HG03064 (cell line): ENCODE measurements around the gene NUDCD2.
"Not testable (repeated sequence)": the region's sequence is repeated elsewhere in the genome, so short reads cannot be mapped to it uniquely, and the experiment has no call there.

Source experiments
- ATAC-seq: cut with Tn5 transposase; IDR thresholded peaks from one replicate; pipeline ENCODE4 v1.9.1; 2021; ENCODE audit warnings: low read depth; ENCODE audit not compliant: unreplicated experiment

NUDCD2 gene

GRCh38 chr5:163473635-163474243 lies 13.8 kb upstream of the NUDCD2 start:
- ATAC-seq: no peak

- ATAC-seq: no peak
Measured at GRCh38 chr5:163467682-163468081, 7.8 kb upstream of the NUDCD2 start.

GRCh38 chr5:163463063-163463435 lies 3.1 kb upstream of the NUDCD2 start:
- no peak for ATAC-seq

DNA sequence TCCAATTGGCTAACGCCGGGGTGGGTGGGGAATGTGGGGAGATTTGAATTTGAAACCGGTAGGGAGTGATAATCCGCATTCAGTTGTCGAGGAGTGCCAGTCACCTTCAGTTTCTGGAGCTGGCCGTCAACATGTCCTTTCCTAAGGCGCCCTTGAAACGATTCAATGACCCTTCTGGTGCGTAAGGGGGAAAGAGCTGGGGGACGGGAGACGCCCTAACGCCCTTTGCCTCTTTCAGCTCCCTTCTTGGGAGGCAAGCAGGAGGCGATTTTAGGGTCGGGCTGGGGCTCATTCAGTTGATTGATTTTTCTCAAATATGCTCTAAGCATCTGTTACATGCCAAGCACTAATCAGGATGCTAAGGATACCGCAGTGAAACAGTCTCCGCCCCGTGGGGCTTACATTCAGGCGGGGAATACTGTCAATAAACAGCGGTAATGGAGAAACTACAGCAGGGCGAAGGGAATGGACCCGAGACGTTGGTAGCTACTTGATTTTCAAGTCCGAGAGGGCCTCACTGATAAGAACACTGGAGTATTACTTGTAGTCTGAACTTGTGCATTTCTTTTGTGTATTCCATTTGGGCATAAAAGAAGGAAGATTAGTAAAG lies 765 bp upstream of the NUDCD2 start, which contains the start of gene HMMR:
HMMR (plus strand) TSS at position 71 of the 610 bp plus-strand sequence; CDS start at position 132, 61 bp downstream.
- no peak for ATAC-seq

GRCh38 chr5:163459462-163459818 lies 462 bp downstream of the NUDCD2 start:
- ATAC-seq: peak; percentile 5

GRCh38 chr5:163458778-163459385 lies 1.0 kb downstream of the NUDCD2 start:
- no peak for ATAC-seq

GRCh38 chr5:163456840-163457239 lies 3.1 kb downstream of the NUDCD2 start:
- ATAC-seq: no peak

GRCh38 chr5:163456029-163456589 lies 3.8 kb downstream of the NUDCD2 start:
- ATAC-seq: no peak

- ATAC-seq: not testable (repeated sequence)
Measured at GRCh38 chr5:163455406-163455805, 4.5 kb downstream of the NUDCD2 start.

DNA sequence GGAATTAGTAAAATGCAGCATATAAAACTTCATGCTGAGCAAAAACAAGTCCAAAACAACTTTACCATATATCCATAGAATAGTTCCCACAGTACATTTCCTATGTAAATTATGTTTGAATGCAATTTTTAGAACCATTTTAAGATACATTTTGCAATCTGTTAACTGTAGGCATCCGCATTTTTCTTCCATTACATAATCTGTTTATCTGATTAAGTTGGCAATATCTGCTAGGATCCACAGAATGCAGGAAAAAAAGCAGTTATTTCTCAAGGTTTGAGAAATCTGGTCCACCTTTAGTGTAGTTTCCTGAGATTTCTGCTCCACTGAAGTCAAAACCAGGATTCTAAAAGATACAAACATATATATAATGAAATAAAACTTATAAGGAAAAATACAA lies 6.2 kb downstream of the NUDCD2 start:
- ATAC-seq: no peak

DNA sequence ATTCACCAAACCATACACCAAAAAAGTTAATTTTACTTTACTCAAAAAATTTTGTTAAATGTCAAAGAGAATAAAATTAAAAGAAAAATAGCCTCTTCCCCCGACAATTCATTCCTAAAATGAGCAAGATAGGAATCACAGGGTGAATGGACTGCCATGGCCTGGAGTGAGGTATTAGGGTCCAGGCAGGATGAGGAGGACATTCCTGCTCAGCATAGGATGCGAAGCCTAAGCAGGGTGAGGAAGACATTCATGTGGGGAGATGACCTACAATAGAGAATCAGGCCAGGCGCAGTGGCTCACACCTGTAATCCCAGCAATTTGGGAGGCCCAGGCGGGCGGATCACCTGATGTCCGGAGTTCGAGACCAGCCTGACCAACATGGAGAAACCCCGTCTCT lies 8.4 kb downstream of the NUDCD2 start:
- ATAC-seq: no peak

DNA sequence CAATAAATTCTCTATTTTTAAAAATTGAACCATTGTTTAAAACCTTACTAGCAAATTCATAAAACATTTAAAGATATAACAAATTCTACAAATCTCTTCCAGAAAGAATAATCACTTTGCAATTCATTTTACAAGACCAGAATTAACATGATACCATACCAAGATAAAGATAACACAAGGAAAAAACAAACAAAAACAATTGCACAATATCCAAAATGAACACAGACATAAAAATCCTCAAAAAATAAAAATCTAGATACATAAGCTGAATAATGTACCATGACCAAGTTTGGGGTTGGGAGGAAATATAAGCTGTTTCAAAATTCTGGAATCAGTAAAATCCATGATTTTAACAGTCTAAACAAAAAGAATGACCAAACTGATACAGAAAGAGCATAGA lies 11.4 kb downstream of the NUDCD2 start:
- ATAC-seq: no peak

- no peak for ATAC-seq
Measured at GRCh38 chr5:163447875-163448274, 12.0 kb downstream of the NUDCD2 start.

GRCh38 chr5:163447191-163447590 lies 12.7 kb downstream of the NUDCD2 start:
- no peak for ATAC-seq

DNA sequence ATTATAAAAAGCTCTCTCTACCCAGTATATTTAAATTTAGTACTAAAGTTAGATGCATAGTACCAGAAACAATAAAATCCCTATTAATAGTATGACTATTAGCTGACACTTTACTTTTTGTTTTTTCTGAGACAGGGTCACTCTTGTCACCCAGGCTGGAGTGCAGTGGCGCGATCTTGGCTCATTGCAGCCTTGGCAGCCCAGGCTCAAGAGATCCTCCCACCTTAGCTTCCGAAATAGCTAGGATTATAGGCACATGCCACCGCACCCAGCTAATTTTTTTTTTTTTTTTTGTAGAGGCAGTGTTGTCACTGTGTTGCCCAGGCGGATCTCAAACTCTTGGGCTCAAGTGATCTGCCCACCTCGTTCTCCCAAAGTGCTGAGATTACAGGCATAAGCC lies 14.6 kb downstream of the NUDCD2 start:
- no peak for ATAC-seq

DNA sequence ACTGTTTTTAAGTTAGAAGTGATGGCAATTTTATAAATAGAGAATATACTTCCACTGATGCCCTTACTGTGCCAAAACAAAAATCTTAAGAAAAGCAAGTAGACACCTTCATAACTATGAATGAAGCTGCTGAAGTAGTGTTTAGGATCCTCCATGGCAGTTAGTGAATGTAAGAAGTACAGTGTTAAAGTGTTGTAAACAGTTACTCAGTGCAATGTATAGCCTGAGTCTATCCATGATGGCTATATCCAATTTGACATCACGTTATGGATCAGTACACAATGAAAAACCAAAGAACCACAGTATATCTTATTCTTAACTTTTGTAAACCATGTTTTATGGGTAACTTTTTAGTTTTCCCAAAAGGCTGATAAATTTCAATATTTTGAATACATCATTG lies 15.4 kb downstream of the NUDCD2 start:
- no peak for ATAC-seq

DNA sequence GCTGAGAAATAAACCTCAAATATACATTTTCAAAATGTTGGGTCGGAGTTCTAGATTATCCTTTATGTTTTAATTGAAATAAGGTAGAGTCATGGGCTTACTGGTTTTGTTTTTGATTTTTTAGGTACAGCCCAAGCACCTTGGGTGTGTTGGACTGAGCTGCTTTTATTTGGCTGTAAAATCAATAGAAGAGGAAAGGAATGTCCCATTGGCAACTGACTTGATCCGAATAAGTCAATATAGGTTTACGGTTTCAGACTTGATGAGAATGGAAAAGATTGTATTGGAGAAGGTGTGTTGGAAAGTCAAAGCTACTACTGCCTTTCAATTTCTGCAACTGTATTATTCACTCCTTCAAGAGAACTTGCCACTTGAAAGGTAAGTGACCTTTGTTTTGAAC lies 18.9 kb downstream of the NUDCD2 start:
- no peak for ATAC-seq

- no peak for ATAC-seq
Measured at GRCh38 chr5:163439092-163439425, 20.8 kb downstream of the NUDCD2 start.

DNA sequence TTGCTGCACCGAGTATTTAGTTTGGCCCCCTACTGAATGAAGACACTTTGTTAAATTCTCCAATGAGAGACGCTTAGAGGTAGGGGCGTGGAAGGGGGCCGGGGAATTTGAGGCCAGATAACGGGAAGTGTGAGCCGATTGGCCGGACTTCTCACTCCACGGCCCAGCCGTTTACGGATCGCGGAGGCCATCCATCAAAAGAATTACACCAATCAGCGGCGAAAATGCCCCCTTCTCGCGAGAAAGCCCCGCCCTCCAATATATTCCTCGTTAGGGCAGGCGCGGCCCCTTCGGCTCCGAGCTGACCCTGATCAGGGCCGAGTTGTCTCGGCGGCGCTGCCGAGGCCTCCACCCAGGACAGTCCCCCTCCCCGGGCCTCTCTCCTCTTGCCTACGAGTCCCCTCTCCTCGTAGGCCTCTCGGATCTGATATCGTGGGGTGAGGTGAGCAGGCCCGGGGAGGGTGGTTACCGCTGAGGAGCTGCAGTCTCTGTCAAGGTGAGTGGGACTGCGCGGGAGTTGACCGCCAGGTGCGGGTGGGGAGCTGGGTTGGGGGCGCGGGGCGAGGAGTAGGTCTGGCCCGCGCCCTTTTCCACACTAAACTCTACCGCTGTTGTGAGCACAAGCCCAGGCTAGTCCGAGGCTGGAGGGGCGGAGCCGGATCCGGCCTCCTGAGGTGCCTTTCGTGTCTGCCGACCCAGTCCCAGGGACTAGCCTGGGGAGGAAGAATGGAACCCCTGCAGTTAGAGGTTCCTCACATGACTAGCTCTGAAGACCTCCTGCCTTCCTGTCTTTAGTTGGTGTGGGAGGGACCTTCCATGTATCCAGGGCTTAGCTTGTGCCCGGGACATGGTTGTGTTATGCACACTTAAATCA lies 22.4 kb downstream of the NUDCD2 start, which contains the start of gene CCNG1:
CCNG1 (plus strand) TSS at position 287 of the 874 bp plus-strand sequence. CDS start 1,662 bp downstream, outside the sequence.
- ATAC-seq: peak; percentile 96

DNA sequence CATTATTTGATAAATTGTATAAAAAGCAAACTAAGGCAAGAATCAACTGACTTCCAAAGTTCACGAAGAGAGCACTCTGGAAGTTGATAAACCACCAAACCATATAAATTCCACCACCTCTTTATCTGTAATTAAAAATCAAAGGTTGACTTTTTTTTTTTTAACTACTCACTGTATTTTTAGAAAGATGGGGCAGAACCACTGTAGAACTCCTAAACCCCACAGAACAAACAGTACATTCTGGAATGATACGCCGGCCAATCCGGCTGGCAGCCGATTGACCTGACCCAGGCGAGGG lies 22.9 kb downstream of the NUDCD2 start:
- ATAC-seq: no peak

DNA sequence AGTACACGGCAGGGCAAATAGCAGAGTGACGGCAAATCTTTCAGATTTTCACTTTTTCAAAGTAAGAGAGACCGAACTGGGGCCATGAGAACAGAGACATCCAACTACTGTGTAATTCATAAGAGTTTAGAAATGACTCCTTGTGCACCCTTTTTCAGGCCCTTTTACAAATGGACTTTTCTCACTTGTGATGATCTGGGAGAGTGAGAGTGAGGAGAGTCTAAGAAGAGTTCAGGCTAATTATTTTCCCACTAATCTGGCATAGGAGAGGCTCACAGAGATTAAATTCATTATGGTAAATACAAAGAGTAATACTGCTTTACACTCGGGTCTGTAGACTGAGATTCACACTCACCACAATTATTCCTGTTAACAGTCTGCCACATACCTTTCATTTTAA lies 23.4 kb downstream of the NUDCD2 start:
- no peak for ATAC-seq
